Measurements from ENCODE around the gene VAMP5.
"Not testable (repeated sequence)": the region's sequence is repeated elsewhere in the genome, so short reads cannot be mapped to it uniquely, and the experiment has no call there.

The VAMP5 gene

DNA sequence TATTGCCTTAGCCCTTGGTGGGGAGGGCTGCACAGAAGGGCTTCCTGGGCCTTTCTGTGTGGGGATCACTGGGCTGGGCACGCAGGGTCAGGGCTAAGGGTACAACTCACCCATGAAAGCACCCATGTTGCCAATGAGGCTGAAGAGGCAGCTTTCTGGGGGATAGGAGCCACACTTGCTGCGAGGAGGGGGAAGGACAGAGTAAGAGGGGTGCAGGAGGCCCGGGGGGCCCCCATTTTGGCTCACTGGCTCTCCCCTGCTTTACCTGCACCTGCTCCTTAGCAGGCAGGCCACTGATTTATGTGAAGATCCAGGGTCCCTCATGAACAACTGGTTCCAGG lies 16.0 kb downstream of the VAMP5 start:
- no peaks in the 10 kb centered on the region for H3K9me3 ChIP-seq (ENCODE audit: severe bottlenecking)
- H3K36me3 ChIP-seq: peaks cover 18% of the 10 kb centered on the region
- H3K27me3 ChIP-seq (ENCODE audit: insufficient read depth, low read depth, severe bottlenecking): no peaks in the 10 kb centered on the region
- H3K27ac ChIP-seq: no peak overlapping the region
- TF ChIP-seq, protein P1, sequence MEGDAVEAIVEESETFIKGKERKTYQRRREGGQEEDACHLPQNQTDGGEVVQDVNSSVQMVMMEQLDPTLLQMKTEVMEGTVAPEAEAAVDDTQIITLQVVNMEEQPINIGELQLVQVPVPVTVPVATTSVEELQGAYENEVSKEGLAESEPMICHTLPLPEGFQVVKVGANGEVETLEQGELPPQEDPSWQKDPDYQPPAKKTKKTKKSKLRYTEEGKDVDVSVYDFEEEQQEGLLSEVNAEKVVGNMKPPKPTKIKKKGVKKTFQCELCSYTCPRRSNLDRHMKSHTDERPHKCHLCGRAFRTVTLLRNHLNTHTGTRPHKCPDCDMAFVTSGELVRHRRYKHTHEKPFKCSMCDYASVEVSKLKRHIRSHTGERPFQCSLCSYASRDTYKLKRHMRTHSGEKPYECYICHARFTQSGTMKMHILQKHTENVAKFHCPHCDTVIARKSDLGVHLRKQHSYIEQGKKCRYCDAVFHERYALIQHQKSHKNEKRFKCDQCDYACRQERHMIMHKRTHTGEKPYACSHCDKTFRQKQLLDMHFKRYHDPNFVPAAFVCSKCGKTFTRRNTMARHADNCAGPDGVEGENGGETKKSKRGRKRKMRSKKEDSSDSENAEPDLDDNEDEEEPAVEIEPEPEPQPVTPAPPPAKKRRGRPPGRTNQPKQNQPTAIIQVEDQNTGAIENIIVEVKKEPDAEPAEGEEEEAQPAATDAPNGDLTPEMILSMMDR (IDR thresholded peaks at IDR 0.05; ENCODE audit: low read depth, low read length): no peak
- no peak overlapping the region for H3K4me3 ChIP-seq (ENCODE audit: low read depth, low read length)
- DNase-seq: no peak

DNA sequence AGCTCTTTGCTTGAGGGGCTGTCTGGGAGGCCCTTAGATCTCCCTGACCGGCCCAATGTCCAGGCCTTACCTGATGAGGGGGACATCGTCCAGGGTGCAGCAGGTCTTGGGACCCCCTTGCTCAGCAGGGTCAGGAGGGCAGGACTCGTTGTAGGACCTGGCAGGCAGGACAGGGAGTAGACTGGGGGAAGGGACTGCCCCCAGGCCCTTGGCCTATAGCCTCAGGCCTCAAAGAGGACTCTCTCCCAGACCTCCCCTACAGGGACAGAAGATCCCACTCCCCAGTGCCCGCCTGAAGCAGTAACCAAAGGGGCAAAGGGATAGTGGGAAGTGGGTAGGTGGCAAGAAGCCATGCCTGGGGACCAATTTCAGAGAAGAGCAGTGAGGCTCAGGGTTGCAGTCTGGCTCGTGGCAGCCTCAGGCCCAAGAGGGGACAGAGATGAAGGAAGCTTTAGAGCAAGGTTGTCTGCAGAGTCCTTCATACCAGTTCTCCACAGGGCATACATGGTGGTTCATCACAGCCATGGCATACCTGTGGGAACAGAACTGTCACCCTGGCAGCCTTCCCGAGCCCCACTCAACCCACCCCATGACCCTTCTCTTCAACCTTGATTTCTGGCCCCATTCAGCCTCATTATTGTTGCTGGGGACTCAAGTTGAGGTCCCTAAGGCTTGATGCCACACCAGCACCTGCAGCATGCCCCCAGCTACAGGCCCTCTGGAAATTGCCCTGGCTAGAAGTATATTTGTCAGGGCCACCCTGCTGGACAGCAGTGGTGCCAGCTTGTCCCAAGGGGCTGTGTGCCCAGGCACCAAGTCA lies 16.9 kb downstream of the VAMP5 start:
- DNase-seq: no peak
- Histone ChIP-seq H3K4me3 (ENCODE audit: low read depth, low read length) (no peak overlapping the region), H3K9me3 (ENCODE audit: severe bottlenecking) (no peaks in the 10 kb centered on the region), H3K27me3 (ENCODE audit: insufficient read depth, low read depth, severe bottlenecking) (no peaks in the 10 kb centered on the region), H3K27ac (no peak overlapping the region), H3K36me3 (peaks cover 18% of the 10 kb centered on the region)
- TF ChIP-seq, protein P1 (IDR thresholded peaks at IDR 0.05; ENCODE audit: low read depth, low read length): no peak

DNA sequence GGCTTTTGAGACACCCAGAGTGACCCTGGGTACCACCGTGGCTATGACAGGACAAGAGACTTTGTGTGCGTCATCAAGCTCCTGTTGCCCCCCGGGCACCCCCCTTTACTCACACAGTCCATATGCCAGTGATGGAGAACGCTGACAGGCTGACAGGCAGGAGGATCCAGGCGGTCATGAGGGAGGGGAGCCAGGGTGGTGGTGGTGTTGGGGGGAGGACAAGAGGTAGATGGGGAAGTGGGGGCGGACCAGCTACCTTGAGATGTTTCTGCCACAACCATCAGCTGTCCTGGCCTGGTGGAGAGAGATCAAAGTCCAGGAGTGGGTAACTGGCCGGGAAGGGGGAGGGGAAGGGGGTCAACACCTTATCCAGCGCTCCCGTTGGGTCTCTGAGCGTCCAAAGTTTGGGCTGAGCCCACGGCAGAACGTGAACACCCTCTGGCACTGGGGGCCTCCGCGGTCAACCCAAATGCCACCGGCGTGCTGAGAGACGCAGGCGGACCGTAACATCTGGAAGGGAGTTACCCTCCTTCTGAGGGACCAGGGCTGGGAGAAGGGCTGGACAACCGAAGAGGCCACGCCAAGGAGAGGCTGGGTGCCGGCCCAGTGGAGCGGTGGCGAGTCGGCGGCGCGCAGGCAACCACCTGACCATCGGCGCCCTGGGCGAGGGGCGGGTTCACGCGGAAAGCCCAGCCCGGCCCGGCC lies 17.7 kb downstream of the VAMP5 start:
- Histone ChIP-seq H3K9me3 (ENCODE audit: severe bottlenecking) (no peaks in the 10 kb centered on the region), H3K4me3 (ENCODE audit: low read depth, low read length) (peak overlapping the region; percentile 53), H3K27me3 (ENCODE audit: insufficient read depth, low read depth, severe bottlenecking) (no peaks in the 10 kb centered on the region), H3K36me3 (peaks cover 15% of the 10 kb centered on the region), H3K27ac (no peak overlapping the region)
- DNase-seq: peak; percentile 35
- TF ChIP-seq, protein P1 (IDR thresholded peaks at IDR 0.05; ENCODE audit: low read depth, low read length): no peak

DNA sequence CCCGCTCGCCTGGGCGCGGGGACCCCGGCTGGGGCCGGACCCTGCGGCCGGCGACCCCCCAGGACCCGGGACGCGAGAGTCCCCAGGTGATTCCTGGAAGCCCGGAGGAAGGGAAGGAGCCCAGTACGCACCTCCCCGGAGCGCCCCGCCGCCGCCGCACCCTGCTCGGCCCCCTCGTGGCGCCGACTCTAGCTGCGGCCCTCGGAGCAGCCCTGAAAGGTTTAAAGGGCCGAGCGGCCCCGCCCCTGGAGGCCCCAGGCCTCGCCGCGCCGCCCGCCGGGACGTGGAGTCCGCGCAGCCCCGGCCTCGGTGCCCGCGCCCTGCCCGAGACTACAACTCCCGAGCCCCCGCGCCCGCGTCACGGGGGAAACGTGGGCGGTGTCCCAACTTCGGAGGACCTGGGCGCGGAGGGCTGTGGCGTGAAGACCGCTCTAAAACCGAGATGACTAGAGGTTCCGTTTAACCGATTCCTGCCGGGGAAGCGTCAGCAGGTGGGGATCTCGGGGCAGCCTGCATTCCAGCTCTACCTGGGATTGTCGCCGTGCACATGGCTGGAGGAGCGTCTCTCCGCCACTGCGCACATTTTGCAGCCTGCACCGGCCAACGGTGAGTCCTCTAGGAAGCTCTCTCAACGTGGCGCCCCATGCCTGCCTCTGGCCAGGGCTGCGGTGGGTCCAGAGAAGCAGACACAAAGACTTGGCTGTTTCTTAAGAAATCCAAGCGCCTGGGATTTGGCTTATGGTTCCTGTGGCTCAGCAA lies 18.4 kb downstream of the VAMP5 start, which contains the start of gene TMEM150A:
TSS of gene TMEM150A (minus strand) at position 223 of the 759 bp plus-strand sequence. CDS start 750 bp downstream, outside the sequence.
- peak within 1 kb of the TSS; percentile 56 for H3K4me3 ChIP-seq (ENCODE audit: low read depth, low read length)
- no peaks in the 10 kb centered on the region for H3K9me3 ChIP-seq (ENCODE audit: severe bottlenecking)
- DNase-seq: peak; percentile 91
- H3K27me3 ChIP-seq (ENCODE audit: insufficient read depth, low read depth, severe bottlenecking): no peaks in the 10 kb centered on the region
- TF ChIP-seq, protein P1 (IDR thresholded peaks at IDR 0.05; ENCODE audit: low read depth, low read length): peak; percentile 16; the same call in 1 of the 2 replicates
- peaks cover 11% of the 10 kb centered on the region for H3K36me3 ChIP-seq
- H3K27ac ChIP-seq: no peak within 1 kb of the TSS

DNA sequence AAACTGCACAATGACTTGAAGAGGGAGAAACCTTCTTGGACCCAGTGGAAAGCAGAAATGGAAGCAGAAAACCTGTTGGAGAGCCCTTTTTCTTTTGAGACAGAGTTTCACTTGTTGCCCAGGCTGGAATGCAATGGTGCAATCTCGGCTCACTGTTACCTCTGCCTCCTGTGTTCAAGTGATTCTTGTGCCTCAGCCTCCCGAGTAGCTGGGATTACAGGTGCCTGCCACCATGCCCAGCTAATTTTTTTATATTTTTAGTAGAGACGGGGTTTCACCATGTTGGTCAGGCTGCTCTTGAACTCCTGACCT lies 19.9 kb downstream of the VAMP5 start:
- DNase-seq; H3K9me3 ChIP-seq (ENCODE audit: severe bottlenecking); H3K4me3 ChIP-seq (ENCODE audit: low read depth, low read length); H3K27me3 ChIP-seq (ENCODE audit: insufficient read depth, low read depth, severe bottlenecking); H3K27ac ChIP-seq: not testable (repeated sequence)
- peaks cover 15% of the 10 kb centered on the region for H3K36me3 ChIP-seq

All from WERI-Rb-1 (cell line).